Measurements from ENCODE around the gene PIK3R2.

PIK3R2 gene

DNA sequence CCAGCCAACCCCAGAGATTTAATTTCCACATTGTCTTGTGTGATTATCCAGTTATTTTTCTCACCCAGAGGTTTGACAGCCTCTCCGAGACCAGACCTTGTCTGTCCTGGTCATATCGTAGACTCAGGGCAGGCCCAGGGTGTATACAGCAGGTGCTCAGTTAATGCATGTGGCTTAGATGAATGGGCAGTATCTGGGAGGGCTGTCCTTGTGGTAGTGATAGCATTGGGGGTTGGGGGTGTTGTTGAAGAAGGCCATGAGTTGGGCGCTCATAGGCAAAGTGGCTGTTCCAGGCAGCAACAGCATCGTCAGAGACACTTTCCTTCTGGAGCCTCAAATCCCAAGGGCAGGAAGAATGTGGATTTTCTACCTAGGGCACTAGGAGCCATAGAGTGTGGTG is 38.5 kb upstream of the PIK3R2 start:
- Histone ChIP-seq H4K20me1 (ENCODE audit: insufficient read depth, low read length) (no peaks in the 10 kb centered on the region), H3K9ac (ENCODE audit: low read length) (no peak overlapping the region)
- TF ChIP-seq EZH2 (IDR thresholded peaks at IDR 0.05; ENCODE audit: borderline replicate concordance, low read length): no peak
- TF ChIP-seq, protein P1, sequence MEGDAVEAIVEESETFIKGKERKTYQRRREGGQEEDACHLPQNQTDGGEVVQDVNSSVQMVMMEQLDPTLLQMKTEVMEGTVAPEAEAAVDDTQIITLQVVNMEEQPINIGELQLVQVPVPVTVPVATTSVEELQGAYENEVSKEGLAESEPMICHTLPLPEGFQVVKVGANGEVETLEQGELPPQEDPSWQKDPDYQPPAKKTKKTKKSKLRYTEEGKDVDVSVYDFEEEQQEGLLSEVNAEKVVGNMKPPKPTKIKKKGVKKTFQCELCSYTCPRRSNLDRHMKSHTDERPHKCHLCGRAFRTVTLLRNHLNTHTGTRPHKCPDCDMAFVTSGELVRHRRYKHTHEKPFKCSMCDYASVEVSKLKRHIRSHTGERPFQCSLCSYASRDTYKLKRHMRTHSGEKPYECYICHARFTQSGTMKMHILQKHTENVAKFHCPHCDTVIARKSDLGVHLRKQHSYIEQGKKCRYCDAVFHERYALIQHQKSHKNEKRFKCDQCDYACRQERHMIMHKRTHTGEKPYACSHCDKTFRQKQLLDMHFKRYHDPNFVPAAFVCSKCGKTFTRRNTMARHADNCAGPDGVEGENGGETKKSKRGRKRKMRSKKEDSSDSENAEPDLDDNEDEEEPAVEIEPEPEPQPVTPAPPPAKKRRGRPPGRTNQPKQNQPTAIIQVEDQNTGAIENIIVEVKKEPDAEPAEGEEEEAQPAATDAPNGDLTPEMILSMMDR (IDR thresholded peaks at IDR 0.05; ENCODE audit: low read length): no peak

DNA sequence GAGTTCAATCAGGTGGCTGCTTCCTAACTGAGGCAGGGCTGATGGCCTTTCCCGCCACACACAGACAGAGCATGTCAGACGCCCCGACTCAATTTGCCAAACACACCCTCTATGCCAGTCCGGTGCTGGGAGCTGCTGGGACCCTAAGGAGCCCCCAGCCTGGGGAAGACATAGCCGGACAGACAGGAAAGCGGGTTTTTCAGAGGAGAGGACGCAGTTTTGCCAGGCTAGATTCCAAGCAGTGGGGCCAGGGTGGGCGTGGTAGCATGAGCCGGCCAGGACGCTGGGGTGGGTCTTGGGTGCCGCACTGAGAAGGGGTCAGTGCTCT is 35.6 kb upstream of the PIK3R2 start:
- no peak for TF ChIP-seq EZH2 (IDR thresholded peaks at IDR 0.05; ENCODE audit: borderline replicate concordance, low read length)
- TF ChIP-seq, protein P1 (IDR thresholded peaks at IDR 0.05; ENCODE audit: low read length): no peak
- Histone ChIP-seq H3F3A (ENCODE audit: insufficient read depth, low read length) (no peaks in the 10 kb centered on the region), H3K9ac (ENCODE audit: low read length) (peak overlapping the region; percentile 51; the same call in 1 of the 2 replicates), H3K36me3 (ENCODE audit: insufficient read depth, low read length) (peaks cover 14% of the 10 kb centered on the region; the same call in 1 of the 2 replicates), H3K9me2 (ENCODE audit: low read depth, low read length) (no peaks in the 10 kb centered on the region), H2AFZ (ENCODE audit: low read length) (no peak overlapping the region), H3K27me3 (ENCODE audit: insufficient read depth, low read length) (no peaks in the 10 kb centered on the region), H4K20me1 (ENCODE audit: insufficient read depth, low read length) (no peaks in the 10 kb centered on the region), H3K27ac (ENCODE audit: low read depth, low read length, poor library complexity, severe bottlenecking) (peak overlapping the region; percentile 31), H3K4me2 (ENCODE audit: low read length) (peak overlapping the region; percentile 62), H3K9me3 (ENCODE audit: low read length) (no peaks in the 10 kb centered on the region), H3K4me1 (ENCODE audit: insufficient read depth, low read length, severe bottlenecking) (peaks cover 27% of the 10 kb centered on the region), H3K4me3 (ENCODE audit: low read depth, low read length, poor library complexity, severe bottlenecking) (peak overlapping the region; percentile 42), H3K79me2 (ENCODE audit: insufficient read depth, low read length) (no peaks in the 10 kb centered on the region)

More for the DNA sequence above, 38.5 kb upstream of the PIK3R2 start:
- Histone ChIP-seq H3K27ac (ENCODE audit: low read depth, low read length, poor library complexity, severe bottlenecking) (no peak overlapping the region), H3K36me3 (ENCODE audit: insufficient read depth, low read length) (peaks cover 14% of the 10 kb centered on the region; the same call in 1 of the 2 replicates), H3K4me3 (ENCODE audit: low read depth, low read length, poor library complexity, severe bottlenecking) (no peak overlapping the region), H3K4me1 (ENCODE audit: insufficient read depth, low read length, severe bottlenecking) (peaks cover 33% of the 10 kb centered on the region), H3F3A (ENCODE audit: insufficient read depth, low read length) (no peaks in the 10 kb centered on the region), H3K79me2 (ENCODE audit: insufficient read depth, low read length) (no peaks in the 10 kb centered on the region), H3K9me3 (ENCODE audit: low read length) (no peaks in the 10 kb centered on the region), H2AFZ (ENCODE audit: low read length) (no peak overlapping the region), H3K27me3 (ENCODE audit: insufficient read depth, low read length) (no peaks in the 10 kb centered on the region), H3K9me2 (ENCODE audit: low read depth, low read length) (no peaks in the 10 kb centered on the region), H3K4me2 (ENCODE audit: low read length) (no peak overlapping the region)

DNA sequence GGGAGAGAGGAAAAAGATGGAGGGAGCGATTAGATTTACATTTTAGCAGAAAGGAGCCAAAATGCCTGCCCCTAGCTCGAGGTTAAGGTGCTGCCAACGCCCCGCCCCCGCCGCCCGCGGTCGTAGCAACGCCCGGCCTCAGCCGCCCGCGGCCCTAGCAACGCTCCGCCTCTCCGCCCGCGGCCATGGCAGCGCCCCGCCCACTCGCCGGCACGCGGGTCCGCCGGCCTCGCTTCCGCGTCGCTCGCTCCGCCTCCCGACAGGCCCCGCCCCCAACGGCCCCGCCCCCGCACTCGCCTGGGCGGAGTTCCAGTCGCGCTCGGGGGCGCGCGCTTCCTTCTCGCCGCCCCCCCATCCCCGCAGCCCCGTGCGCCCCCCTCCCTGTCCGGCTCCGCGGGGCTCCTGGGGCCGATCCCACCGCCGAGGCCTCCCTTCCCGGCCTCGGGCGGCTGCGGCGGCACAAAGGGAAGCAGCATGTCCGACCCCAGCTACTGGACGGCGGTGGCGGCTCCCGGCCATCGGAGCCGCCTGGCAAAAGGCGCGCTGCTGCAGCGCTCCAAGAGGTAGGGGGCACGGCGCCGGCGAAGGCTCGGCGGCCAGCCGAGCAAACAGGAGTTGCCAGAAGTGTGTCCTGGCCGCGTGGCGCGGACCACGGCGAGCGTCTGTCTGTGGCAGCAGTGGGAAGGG is 35.1 kb upstream of the PIK3R2 start:
- no peaks in the 10 kb centered on the region for H3F3A ChIP-seq (ENCODE audit: insufficient read depth, low read length)
- H3K4me3 ChIP-seq (ENCODE audit: low read depth, low read length, poor library complexity, severe bottlenecking): peak overlapping the region; percentile 84
- peaks cover 19% of the 10 kb centered on the region; the same call in 1 of the 2 replicates for H3K36me3 ChIP-seq (ENCODE audit: insufficient read depth, low read length)
- H3K4me2 ChIP-seq (ENCODE audit: low read length): peak overlapping the region; percentile 84
- peaks cover 27% of the 10 kb centered on the region for H3K4me1 ChIP-seq (ENCODE audit: insufficient read depth, low read length, severe bottlenecking)
- no peaks in the 10 kb centered on the region for H3K9me3 ChIP-seq (ENCODE audit: low read length)
- no peaks in the 10 kb centered on the region for H3K9me2 ChIP-seq (ENCODE audit: low read depth, low read length)
- TF ChIP-seq, protein P1 (IDR thresholded peaks at IDR 0.05; ENCODE audit: low read length): no peak
- TF ChIP-seq EZH2 (IDR thresholded peaks at IDR 0.05; ENCODE audit: borderline replicate concordance, low read length): no peak
- peak overlapping the region; percentile 78 for H3K9ac ChIP-seq (ENCODE audit: low read length)
- peak overlapping the region; percentile 73 for H3K27ac ChIP-seq (ENCODE audit: low read depth, low read length, poor library complexity, severe bottlenecking)
- H3K79me2 ChIP-seq (ENCODE audit: insufficient read depth, low read length): no peaks in the 10 kb centered on the region
- H3K27me3 ChIP-seq (ENCODE audit: insufficient read depth, low read length): no peaks in the 10 kb centered on the region
- no peaks in the 10 kb centered on the region for H4K20me1 ChIP-seq (ENCODE audit: insufficient read depth, low read length)
- no peak overlapping the region for H2AFZ ChIP-seq (ENCODE audit: low read length)

All from OCI-LY1 (cell line).